ENCODE measurements around the gene DNAJB12.
"Not testable (repeated sequence)": the region's sequence is repeated elsewhere in the genome, so short reads cannot be mapped to it uniquely, and the experiment has no call there.

Gene DNAJB12

GRCh38 chr10:72348282-72348681 lies 6.4 kb downstream of the DNAJB12 start:
- Histone ChIP-seq H3K27ac (ENCODE audit: low read depth, low read length) (no peak overlapping the region), H3K27me3 (ENCODE audit: control insufficient read depth, insufficient read depth, low read length) (no peaks in the 10 kb centered on the region), H3K4me1 (ENCODE audit: control insufficient read depth, insufficient read depth, low read length) (peaks cover 7% of the 10 kb centered on the region), H3K36me3 (ENCODE audit: control insufficient read depth, insufficient read depth, low read length) (peaks cover 9% of the 10 kb centered on the region), H3K4me3 (ENCODE audit: low read length) (no peak overlapping the region), H3K9ac (ENCODE audit: low read length) (no peak overlapping the region)

- peaks cover 13% of the 10 kb centered on the region for H3K36me3 ChIP-seq (ENCODE audit: control insufficient read depth, insufficient read depth, low read length)
- not testable (repeated sequence) for H3K9ac ChIP-seq (ENCODE audit: low read length); H3K27ac ChIP-seq (ENCODE audit: low read depth, low read length); H3K4me3 ChIP-seq (ENCODE audit: low read length); H3K27me3 ChIP-seq (ENCODE audit: control insufficient read depth, insufficient read depth, low read length); H3K4me1 ChIP-seq (ENCODE audit: control insufficient read depth, insufficient read depth, low read length)
These were observed 8.6 kb downstream of the DNAJB12 start for GRCh38 chr10:72346117-72346516.

- Histone ChIP-seq H3K9ac (ENCODE audit: low read length) (no peak overlapping the region), H3K27ac (ENCODE audit: low read depth, low read length) (no peak overlapping the region), H3K4me3 (ENCODE audit: low read length) (no peak overlapping the region), H3K4me1 (ENCODE audit: control insufficient read depth, insufficient read depth, low read length) (no peaks in the 10 kb centered on the region), H3K27me3 (ENCODE audit: control insufficient read depth, insufficient read depth, low read length) (no peaks in the 10 kb centered on the region), H3K36me3 (ENCODE audit: control insufficient read depth, insufficient read depth, low read length) (peaks cover 13% of the 10 kb centered on the region)
These were observed 9.8 kb downstream of the DNAJB12 start for GRCh38 chr10:72344932-72345331.

GRCh38 chr10:72342911-72343310 lies 11.8 kb downstream of the DNAJB12 start:
- Histone ChIP-seq H3K36me3 (ENCODE audit: control insufficient read depth, insufficient read depth, low read length) (peaks cover 14% of the 10 kb centered on the region), H3K27ac (ENCODE audit: low read depth, low read length) (no peak overlapping the region), H3K4me1 (ENCODE audit: control insufficient read depth, insufficient read depth, low read length) (no peaks in the 10 kb centered on the region), H3K9ac (ENCODE audit: low read length) (no peak overlapping the region), H3K4me3 (ENCODE audit: low read length) (no peak overlapping the region), H3K27me3 (ENCODE audit: control insufficient read depth, insufficient read depth, low read length) (no peaks in the 10 kb centered on the region)

- no peak overlapping the region for H3K4me3 ChIP-seq (ENCODE audit: low read length)
- H3K4me1 ChIP-seq (ENCODE audit: control insufficient read depth, insufficient read depth, low read length) = no peaks in the 10 kb centered on the region
- no peak overlapping the region for H3K27ac ChIP-seq (ENCODE audit: low read depth, low read length)
- no peak overlapping the region for H3K9ac ChIP-seq (ENCODE audit: low read length)
- no peaks in the 10 kb centered on the region for H3K27me3 ChIP-seq (ENCODE audit: control insufficient read depth, insufficient read depth, low read length)
- peaks cover 24% of the 10 kb centered on the region for H3K36me3 ChIP-seq (ENCODE audit: control insufficient read depth, insufficient read depth, low read length)
These were observed 14.0 kb downstream of the DNAJB12 start for GRCh38 chr10:72340510-72341261.

GRCh38 chr10:72338180-72338579 lies 16.5 kb downstream of the DNAJB12 start:
- Histone ChIP-seq H3K4me1 (ENCODE audit: control insufficient read depth, insufficient read depth, low read length) (no peaks in the 10 kb centered on the region), H3K36me3 (ENCODE audit: control insufficient read depth, insufficient read depth, low read length) (peaks cover 25% of the 10 kb centered on the region), H3K4me3 (ENCODE audit: low read length) (no peak overlapping the region), H3K9ac (ENCODE audit: low read length) (no peak overlapping the region), H3K27ac (ENCODE audit: low read depth, low read length) (no peak overlapping the region), H3K27me3 (ENCODE audit: control insufficient read depth, insufficient read depth, low read length) (no peaks in the 10 kb centered on the region)

- H3K27me3 ChIP-seq (ENCODE audit: control insufficient read depth, insufficient read depth, low read length) = no peaks in the 10 kb centered on the region
- no peak overlapping the region for H3K4me3 ChIP-seq (ENCODE audit: low read length)
- peaks cover 21% of the 10 kb centered on the region for H3K36me3 ChIP-seq (ENCODE audit: control insufficient read depth, insufficient read depth, low read length)
- H3K9ac ChIP-seq (ENCODE audit: low read length) = no peak overlapping the region
- no peaks in the 10 kb centered on the region for H3K4me1 ChIP-seq (ENCODE audit: control insufficient read depth, insufficient read depth, low read length)
- no peak overlapping the region for H3K27ac ChIP-seq (ENCODE audit: low read depth, low read length)
These were observed 17.0 kb downstream of the DNAJB12 start for GRCh38 chr10:72337722-72338121.

GRCh38 chr10:72337039-72337629 lies 17.6 kb downstream of the DNAJB12 start:
- no peak overlapping the region for H3K27ac ChIP-seq (ENCODE audit: low read depth, low read length)
- H3K4me3 ChIP-seq (ENCODE audit: low read length) = no peak overlapping the region
- peaks cover 19% of the 10 kb centered on the region for H3K36me3 ChIP-seq (ENCODE audit: control insufficient read depth, insufficient read depth, low read length)
- no peaks in the 10 kb centered on the region for H3K4me1 ChIP-seq (ENCODE audit: control insufficient read depth, insufficient read depth, low read length)
- H3K27me3 ChIP-seq (ENCODE audit: control insufficient read depth, insufficient read depth, low read length) = no peaks in the 10 kb centered on the region
- H3K9ac ChIP-seq (ENCODE audit: low read length) = no peak overlapping the region

- Histone ChIP-seq H3K9ac (ENCODE audit: low read length) (no peak overlapping the region), H3K4me1 (ENCODE audit: control insufficient read depth, insufficient read depth, low read length) (peaks cover 5% of the 10 kb centered on the region), H3K27me3 (ENCODE audit: control insufficient read depth, insufficient read depth, low read length) (no peaks in the 10 kb centered on the region), H3K4me3 (ENCODE audit: low read length) (no peak overlapping the region), H3K27ac (ENCODE audit: low read depth, low read length) (no peak overlapping the region), H3K36me3 (ENCODE audit: control insufficient read depth, insufficient read depth, low read length) (peaks cover 19% of the 10 kb centered on the region)
These were observed 18.3 kb downstream of the DNAJB12 start for GRCh38 chr10:72336259-72337038.

GRCh38 chr10:72335394-72336258 lies 19.1 kb downstream of the DNAJB12 start:
- H3K4me1 ChIP-seq (ENCODE audit: control insufficient read depth, insufficient read depth, low read length) = peaks cover 6% of the 10 kb centered on the region
- H3K27me3 ChIP-seq (ENCODE audit: control insufficient read depth, insufficient read depth, low read length) = no peaks in the 10 kb centered on the region
- H3K4me3 ChIP-seq (ENCODE audit: low read length) = no peak overlapping the region
- H3K36me3 ChIP-seq (ENCODE audit: control insufficient read depth, insufficient read depth, low read length) = peaks cover 19% of the 10 kb centered on the region
- no peak overlapping the region for H3K9ac ChIP-seq (ENCODE audit: low read length)
- H3K27ac ChIP-seq (ENCODE audit: low read depth, low read length) = peak overlapping the region; percentile 35

- Histone ChIP-seq H3K27me3 (ENCODE audit: control insufficient read depth, insufficient read depth, low read length) (no peaks in the 10 kb centered on the region), H3K27ac (ENCODE audit: low read depth, low read length) (peak overlapping the region; percentile 46), H3K4me3 (ENCODE audit: low read length) (no peak overlapping the region), H3K4me1 (ENCODE audit: control insufficient read depth, insufficient read depth, low read length) (peaks cover 6% of the 10 kb centered on the region), H3K9ac (ENCODE audit: low read length) (no peak overlapping the region), H3K36me3 (ENCODE audit: control insufficient read depth, insufficient read depth, low read length) (peaks cover 19% of the 10 kb centered on the region)
These were observed 19.8 kb downstream of the DNAJB12 start for GRCh38 chr10:72334825-72335393.
